ENCODE data around the gene TULP4. TPM values are rescaled to one million over a fixed set of nuclear protein-coding genes. Genes with fewer than 3 reads are reported as not detected.

The TULP4 gene
- total RNA-seq, result 18.5 TPM

- no peaks in the 10 kb centered on the region for H3K9me3 ChIP-seq
- TF ChIP-seq CTCF (IDR thresholded peaks at IDR 0.05), result no peak
- H3K4me3 ChIP-seq, result no peak within 1 kb of the TSS
- no peaks in the 10 kb centered on the region for H3K4me1 ChIP-seq
- no peaks in the 10 kb centered on the region for H3K27me3 ChIP-seq
- H3K36me3 ChIP-seq, result peaks cover 9 to 20% of the 10 kb centered on the region in 2 donors
- no peak within 1 kb of the TSS for H3K27ac ChIP-seq
- no peak for DNase-seq (ENCODE audit: low spot score in 2 of 2)
- intact Hi-C loops (cut with DNase I), result no loop called here
Measured at GRCh38 chr6:158312165-158312564, at the start of gene TULP4. Gene TULP4, plus strand, starts transcription at chr6:158312465. Its CDS starts 1,552 bp downstream, at chr6:158314017.

GRCh38 chr6:158262755-158263154 lies 49.5 kb upstream of the TULP4 start:
- intact Hi-C loops (cut with DNase I), result no loop called here

GRCh38 chr6:158264180-158264579 lies 48.1 kb upstream of the TULP4 start:
- no peaks in the 10 kb centered on the region for H3K36me3 ChIP-seq

More at GRCh38 chr6:158262755-158263154, 49.5 kb upstream of the TULP4 start:
- Histone ChIP-seq H3K4me1 (no peaks in the 10 kb centered on the region), H3K36me3 (no peaks in the 10 kb centered on the region), H3K4me3 (no peak overlapping the region), H3K27ac (no peak overlapping the region), H3K9me3 (no peaks in the 10 kb centered on the region), H3K27me3 (no peaks in the 10 kb centered on the region)
- no peak for DNase-seq (ENCODE audit: low spot score in 2 of 2)
- TF ChIP-seq CTCF (IDR thresholded peaks at IDR 0.05), result no peak

GRCh38 chr6:158266131-158266530 lies 46.1 kb upstream of the TULP4 start:
- no peak overlapping the region for H3K4me3 ChIP-seq
- peaks cover 0 to 7% of the 10 kb centered on the region in 2 donors for H3K4me1 ChIP-seq
- no peak overlapping the region for H3K27ac ChIP-seq
- no peaks in the 10 kb centered on the region for H3K27me3 ChIP-seq
- intact Hi-C loops (cut with DNase I), result no loop called here
- no peaks in the 10 kb centered on the region for H3K36me3 ChIP-seq
- DNase-seq (ENCODE audit: low spot score in 2 of 2), result no peak
- TF ChIP-seq CTCF (IDR thresholded peaks at IDR 0.05), result no peak
- no peaks in the 10 kb centered on the region for H3K9me3 ChIP-seq

More at GRCh38 chr6:158264180-158264579, 48.1 kb upstream of the TULP4 start:
- H3K4me1 ChIP-seq, result peaks cover 0 to 4% of the 10 kb centered on the region in 2 donors
- H3K9me3 ChIP-seq, result no peaks in the 10 kb centered on the region
- no peaks in the 10 kb centered on the region for H3K27me3 ChIP-seq
- TF ChIP-seq CTCF (IDR thresholded peaks at IDR 0.05), result no peak
- DNase-seq (ENCODE audit: low spot score in 2 of 2), result no peak
- intact Hi-C loops (cut with DNase I), result no loop called here
- H3K27ac ChIP-seq, result no peak overlapping the region
- no peak overlapping the region for H3K4me3 ChIP-seq

- intact Hi-C loops (cut with DNase I), result no loop called here
- no peak for TF ChIP-seq CTCF (IDR thresholded peaks at IDR 0.05)
- H3K27ac ChIP-seq, result no peak overlapping the region
Measured at GRCh38 chr6:158268361-158269147, 43.7 kb upstream of the TULP4 start.

More at GRCh38 chr6:158268361-158269147, 43.7 kb upstream of the TULP4 start:
- DNase-seq (ENCODE audit: low spot score in 2 of 2), result no peak
- Histone ChIP-seq H3K36me3 (no peaks in the 10 kb centered on the region), H3K9me3 (no peaks in the 10 kb centered on the region), H3K27me3 (no peaks in the 10 kb centered on the region), H3K4me3 (no peak overlapping the region), H3K4me1 (peaks cover 0 to 7% of the 10 kb centered on the region in 2 donors)
